OCI-LY1 (cell line): ENCODE results near the gene BCL2.

Experiments
- EZH2 ChIP-seq: fragments of 200-600 bp; sonication (generic), shearing (Covaris generic); IDR thresholded peaks from 2 replicates; pipeline ENCODE4 v1.8.0; 2017; ENCODE audit warnings: borderline replicate concordance, mixed run types, mild to moderate bottlenecking, antibody characterized with exemption, low read length, moderate library complexity, mixed read lengths
- TF ChIP-seq, protein P1 (sequence below): fragments of 200-600 bp; sonication (generic), shearing (Covaris generic); IDR thresholded peaks from 2 replicates; pipeline ENCODE4 v1.5.1; 2017; ENCODE audit warnings: mild to moderate bottlenecking, antibody characterized with exemption, low read length, moderate library complexity, mixed read lengths

DNA sequence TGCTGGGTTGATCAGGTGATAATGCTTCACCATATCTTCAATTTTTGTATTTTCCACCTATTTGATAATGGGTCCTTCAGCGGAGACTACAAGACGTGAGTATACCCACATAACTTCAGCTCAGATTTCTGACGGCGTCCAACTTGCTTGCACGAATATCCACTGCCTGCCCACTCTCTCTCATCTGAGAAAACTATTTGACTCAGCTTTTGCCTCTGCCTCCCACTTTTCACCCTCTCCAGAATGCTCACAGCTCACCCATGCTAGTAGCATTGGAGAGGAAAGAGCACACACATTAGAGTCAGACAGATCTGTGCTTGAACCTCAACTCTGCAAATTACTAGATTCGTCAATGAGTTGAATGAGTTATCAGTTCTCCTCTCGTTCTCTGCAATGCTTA, 166.8 kb downstream of the BCL2 start:
- TF ChIP-seq EZH2: no peak
- TF ChIP-seq, protein P1, sequence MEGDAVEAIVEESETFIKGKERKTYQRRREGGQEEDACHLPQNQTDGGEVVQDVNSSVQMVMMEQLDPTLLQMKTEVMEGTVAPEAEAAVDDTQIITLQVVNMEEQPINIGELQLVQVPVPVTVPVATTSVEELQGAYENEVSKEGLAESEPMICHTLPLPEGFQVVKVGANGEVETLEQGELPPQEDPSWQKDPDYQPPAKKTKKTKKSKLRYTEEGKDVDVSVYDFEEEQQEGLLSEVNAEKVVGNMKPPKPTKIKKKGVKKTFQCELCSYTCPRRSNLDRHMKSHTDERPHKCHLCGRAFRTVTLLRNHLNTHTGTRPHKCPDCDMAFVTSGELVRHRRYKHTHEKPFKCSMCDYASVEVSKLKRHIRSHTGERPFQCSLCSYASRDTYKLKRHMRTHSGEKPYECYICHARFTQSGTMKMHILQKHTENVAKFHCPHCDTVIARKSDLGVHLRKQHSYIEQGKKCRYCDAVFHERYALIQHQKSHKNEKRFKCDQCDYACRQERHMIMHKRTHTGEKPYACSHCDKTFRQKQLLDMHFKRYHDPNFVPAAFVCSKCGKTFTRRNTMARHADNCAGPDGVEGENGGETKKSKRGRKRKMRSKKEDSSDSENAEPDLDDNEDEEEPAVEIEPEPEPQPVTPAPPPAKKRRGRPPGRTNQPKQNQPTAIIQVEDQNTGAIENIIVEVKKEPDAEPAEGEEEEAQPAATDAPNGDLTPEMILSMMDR: no peak
